Measurements from ENCODE around the gene PRPH.
"Not testable (repeated sequence)": the region's sequence is repeated elsewhere in the genome, so short reads cannot be mapped to it uniquely, and the experiment has no call there.

Gene PRPH

GRCh38 chr12:49301760-49302159, 6.8 kb downstream of the PRPH start:
- peak; percentile 20 for DNase-seq

- DNase-seq, result no peak
Measured at GRCh38 chr12:49304161-49304560, 9.2 kb downstream of the PRPH start.

DNA sequence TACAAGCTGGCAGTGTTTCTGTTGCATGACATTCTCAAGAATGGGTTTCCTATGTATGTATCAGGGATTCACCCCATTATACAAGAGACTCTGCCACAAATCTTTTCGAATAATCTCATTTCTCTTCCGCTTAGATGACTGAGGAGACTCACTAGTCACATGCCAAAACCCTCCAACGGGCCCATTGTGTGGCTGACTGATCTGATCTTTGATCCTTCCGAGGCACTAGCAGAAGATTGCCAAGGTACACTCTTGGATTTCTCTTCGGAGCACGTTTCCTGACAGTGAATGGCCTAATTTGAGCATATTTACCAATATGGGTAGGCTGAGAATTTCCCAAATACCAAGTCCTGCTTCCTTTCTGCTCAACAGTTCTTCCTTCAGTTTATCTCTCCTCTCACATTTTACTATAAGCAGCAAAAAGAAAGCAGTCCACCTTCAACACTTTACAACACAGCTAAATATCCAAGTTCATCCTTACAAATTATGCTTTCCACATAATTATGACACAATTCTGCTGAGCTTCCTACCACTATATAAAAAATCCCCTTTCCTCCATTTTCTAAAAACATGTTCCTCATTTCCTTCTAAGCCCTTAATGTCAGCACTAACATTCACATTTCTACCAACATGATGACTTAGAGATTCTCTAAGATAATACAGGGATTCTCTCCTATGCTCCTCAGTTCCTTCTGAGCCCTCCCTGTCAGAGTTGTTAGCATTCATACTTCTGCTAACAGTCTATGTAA, 11.0 kb downstream of the PRPH start:
- DNase-seq, result no peak

DNA sequence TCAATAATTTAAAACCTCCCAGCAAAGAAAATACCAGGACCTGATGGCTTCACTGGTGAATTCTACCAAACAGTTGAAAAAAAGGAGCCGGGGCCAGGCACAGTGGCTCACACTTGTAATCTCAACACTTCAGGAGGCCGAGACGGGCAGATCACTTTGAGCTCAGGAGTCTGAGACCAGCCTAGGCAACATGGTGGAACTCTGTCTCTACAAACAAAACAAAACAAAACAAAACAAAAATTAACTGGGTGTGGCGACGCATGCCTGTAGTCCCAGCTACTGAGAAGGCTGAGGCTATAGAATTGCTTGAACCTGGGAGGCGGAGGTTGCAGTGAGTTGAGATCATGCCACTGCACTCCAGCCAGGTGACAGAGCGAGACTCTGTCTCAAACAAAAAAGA, 14.4 kb downstream of the PRPH start:
- DNase-seq, result no peak

GRCh38 chr12:49310451-49311000, 15.6 kb downstream of the PRPH start:
- DNase-seq, result not testable (repeated sequence)

DNA sequence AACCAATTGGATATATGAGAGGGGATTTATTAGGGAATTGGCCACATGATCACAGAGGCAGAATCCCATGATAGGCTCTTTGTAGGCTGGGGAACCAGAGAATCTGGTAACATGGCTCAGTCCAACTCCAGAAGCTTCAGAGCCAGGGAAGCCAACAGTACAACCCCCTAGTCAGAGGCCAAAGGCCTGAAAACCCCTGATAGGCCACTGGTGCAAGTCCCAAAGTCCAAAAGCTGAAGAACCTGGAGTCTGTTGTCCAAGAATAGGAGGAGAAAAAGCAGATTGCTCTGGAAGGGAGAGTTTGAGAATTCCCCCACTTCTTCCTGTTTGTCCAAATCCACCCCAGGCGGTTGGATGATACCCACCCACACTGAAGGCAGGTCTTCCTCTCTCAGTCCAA, 19.9 kb downstream of the PRPH start:
- no peak for DNase-seq

- DNase-seq, result not testable (repeated sequence)
Measured at GRCh38 chr12:49317118-49317517, 22.2 kb downstream of the PRPH start.

DNA sequence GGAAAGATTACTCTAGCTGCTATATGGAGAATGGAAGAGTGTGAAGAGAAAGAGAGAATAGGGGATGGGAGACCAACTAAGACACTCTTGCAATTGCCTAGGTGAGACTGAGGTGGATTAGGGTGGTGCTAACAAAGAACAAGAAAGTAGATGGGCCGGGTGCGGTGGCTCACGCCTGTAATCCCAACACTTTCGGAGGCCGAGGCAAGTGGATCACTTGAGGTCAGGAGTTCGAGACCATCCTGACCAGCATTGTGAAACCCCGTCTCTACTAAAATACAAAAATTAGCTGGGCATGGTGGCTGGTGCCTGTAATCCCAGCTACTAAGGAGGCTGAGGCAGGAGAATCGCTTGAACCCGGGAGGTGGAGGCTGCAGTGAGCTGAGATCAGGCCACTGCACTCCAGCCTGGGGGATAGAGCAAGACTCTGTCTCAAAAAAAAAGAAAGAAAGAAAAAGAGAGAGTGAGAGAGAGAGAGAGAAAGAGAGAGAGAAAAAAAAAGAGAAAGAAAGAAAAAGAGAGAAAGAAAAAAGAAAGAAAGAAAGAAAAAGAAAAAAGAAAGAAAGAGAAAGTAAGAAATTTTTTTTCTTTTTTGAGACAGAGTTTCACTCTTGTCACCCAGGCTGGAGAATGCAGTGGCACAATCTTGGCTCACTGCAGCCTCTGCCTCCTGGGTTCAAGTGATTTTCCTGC, 25.6 kb downstream of the PRPH start:
- not testable (repeated sequence) for DNase-seq

GRCh38 chr12:49322367-49322707, 27.4 kb downstream of the PRPH start:
- DNase-seq, result no peak

GRCh38 chr12:49322708-49323523, 28.0 kb downstream of the PRPH start, which contains the start of gene TROAP:
Gene TROAP, plus strand, starts transcription at chr12:49323255. Its CDS starts 354 bp downstream, at chr12:49323609.
- DNase-seq, result peak; percentile 97

DNA sequence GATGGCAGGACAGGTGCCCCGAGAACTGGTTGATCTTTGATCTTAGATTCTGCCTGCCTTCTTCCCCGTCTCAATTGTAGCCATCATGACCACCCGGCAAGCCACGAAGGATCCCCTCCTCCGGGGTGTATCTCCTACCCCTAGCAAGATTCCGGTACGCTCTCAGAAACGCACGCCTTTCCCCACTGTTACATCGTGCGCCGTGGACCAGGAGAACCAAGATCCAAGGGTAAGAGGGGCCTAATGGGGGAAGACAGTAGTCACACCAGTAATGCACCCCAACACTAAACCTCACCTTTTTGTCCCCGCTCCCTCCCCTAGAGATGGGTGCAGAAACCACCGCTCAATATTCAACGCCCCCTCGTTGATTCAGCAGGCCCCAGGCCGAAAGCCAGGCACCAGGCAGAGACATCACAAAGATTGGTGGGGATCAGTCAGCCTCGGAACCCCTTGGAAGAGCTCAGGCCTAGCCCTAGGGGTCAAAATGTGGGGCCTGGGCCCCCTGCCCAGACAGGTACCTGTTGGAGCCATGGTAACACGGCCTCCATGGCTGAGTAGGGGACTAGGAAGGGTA, 28.7 kb downstream of the PRPH start:
- DNase-seq, result no peak

DNA sequence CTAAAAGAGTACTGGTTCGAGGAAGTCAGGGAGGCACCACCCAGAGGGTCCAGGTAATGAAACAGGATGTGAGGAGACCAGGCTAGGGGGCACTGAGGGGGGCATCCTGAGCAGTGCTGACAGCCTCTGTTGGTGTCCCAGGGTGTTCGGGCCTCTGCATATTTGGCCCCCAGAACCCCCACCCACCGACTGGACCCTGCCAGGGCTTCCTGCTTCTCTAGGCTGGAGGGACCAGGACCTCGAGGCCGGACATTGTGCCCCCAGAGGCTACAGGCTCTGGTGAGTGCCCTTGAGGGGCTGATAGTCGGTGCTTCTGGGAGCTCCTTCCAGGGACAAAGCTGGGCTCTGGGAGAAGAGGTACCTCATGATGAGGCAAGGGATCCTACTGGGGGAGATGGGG, 30.7 kb downstream of the PRPH start:
- DNase-seq, result no peak

DNA sequence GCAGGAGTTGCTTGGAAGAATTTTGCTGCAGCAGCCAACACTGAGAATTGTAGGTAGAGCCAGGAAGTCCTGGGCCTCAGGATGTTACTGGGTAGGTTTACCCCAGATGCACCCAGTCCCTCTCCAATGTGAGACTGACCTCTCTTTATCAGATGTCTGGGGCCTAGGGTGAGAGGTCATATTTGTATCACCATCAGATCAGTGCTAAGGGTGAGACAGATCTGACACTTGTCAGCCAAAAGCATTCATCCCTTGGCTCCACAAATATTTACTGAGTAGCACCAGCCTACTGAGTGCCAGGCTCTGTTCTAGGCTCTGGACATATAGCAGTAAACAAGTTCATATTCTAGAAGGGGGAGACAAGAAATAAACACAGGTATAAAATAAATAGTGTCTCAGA, 32.4 kb downstream of the PRPH start:
- DNase-seq, result no peak

GRCh38 chr12:49327887-49328286, 32.9 kb downstream of the PRPH start:
- no peak for DNase-seq

DNA sequence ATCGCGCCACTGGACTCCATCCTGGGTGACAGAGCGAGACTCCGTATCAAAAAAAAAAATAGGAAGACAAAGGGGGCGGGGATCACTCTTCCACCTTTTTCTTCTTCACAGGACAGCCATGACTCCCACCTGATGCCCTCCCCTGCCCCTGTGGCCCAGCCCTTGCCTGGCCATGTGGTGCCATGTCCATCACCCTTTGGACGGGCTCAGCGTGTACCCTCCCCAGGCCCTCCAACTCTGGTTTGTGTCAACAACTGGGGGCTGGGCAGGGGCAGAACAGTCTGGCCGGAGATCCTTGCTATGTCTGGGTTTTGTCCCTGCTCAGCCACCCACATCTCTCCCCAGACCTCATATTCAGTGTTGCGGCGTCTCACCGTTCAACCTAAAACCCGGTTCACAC, 33.9 kb downstream of the PRPH start:
- no peak for DNase-seq

- DNase-seq, result no peak
Measured at GRCh38 chr12:49330032-49330619, 35.2 kb downstream of the PRPH start.

DNA sequence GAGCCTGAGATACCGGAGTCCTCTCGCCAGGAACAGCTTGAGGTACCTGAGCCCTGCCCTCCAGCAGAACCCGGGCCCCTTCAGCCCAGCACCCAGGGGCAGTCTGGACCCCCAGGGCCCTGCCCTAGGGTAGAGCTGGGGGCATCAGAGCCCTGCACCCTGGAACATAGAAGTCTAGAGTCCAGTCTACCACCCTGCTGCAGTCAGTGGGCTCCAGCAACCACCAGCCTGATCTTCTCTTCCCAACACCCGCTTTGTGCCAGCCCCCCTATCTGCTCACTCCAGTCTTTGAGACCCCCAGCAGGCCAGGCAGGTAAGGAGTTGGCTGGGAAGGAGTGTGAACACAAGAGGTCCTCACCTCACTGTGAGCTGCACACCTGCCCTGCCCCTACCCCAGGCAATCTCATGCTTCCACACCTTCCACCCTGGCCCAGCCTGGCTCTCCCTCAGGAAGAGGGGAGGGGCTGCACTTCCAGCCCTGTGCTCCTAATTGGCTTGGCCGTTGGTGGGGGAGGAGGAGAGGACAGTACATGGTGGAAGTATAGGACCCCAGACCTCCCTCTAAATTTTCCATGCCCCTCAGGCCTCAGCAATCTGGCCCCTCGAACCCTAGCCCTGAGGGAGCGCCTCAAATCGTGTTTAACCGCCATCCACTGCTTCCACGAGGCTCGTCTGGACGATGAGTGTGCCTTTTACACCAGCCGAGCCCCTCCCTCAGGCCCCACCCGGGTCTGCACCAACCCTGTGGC, 35.9 kb downstream of the PRPH start:
- DNase-seq, result no peak

- no peak for DNase-seq
Measured at GRCh38 chr12:49331380-49332222, 36.7 kb downstream of the PRPH start.

GRCh38 chr12:49332441-49332861, 37.5 kb downstream of the PRPH start:
- DNase-seq, result no peak

GRCh38 chr12:49332891-49333371, 38.0 kb downstream of the PRPH start:
- DNase-seq, result no peak

GRCh38 chr12:49333778-49334177, 38.8 kb downstream of the PRPH start:
- DNase-seq, result not testable (repeated sequence)
